GM12875 (cell line): ENCODE results near the gene GLIS1.

Source experiments
- H3K4me3 ChIP-seq: one replicate; pipeline ENCODE4 v1.5.1; 2011; ENCODE audit warnings: low read depth, low read length, control low read depth
- CTCF ChIP-seq: IDR thresholded peaks from 2 replicates; pipeline ENCODE4 v1.5.1; 2011; ENCODE audit warnings: low read depth, mild to moderate bottlenecking, control low read depth, inconsistent platforms, low read length, moderate library complexity, borderline replicate concordance; ENCODE audit not compliant: insufficient read depth

GLIS1 gene

DNA sequence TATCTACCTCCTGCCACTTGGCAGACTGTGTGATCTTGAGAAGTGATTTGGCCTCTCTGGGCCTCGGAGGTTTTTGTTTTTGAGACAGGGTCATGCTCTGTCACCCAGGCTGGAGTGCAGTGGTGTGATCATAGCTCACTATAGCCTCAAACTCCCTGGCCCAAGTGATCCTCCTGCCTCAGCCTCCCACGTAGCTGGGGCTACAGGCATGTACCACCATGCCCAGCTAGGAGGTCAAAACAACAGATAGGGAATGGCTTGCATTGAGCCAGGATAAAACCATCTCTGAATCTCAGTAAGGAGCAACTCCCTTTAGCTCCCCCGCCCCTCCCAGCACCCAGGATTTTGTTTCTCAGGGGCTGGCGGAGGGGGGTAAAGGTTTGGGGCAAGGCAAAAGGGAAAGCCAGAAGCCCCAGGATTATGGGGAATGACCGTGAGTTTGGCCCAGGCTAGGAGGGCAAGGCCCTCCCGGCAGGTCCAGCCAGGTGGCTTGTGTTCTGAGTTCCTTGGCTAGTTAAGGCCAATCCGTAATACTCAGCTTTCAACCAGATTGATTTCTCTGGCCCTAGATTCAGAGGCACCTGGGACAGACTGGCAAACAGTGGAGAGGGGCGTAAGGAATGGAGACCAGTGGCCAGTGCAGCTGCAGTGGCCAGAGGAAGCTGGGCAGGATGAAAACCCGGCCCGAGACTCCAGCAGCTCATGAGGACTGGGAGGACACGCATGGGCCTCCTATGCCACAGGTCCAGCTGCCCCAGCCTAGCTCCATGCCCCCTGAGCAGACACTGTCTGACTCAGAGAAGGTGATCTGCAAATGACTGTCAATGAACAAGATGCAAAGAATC, 149.7 kb downstream of the GLIS1 start:
- no peak for TF ChIP-seq CTCF
- H3K4me3 ChIP-seq, result no peak overlapping the region

DNA sequence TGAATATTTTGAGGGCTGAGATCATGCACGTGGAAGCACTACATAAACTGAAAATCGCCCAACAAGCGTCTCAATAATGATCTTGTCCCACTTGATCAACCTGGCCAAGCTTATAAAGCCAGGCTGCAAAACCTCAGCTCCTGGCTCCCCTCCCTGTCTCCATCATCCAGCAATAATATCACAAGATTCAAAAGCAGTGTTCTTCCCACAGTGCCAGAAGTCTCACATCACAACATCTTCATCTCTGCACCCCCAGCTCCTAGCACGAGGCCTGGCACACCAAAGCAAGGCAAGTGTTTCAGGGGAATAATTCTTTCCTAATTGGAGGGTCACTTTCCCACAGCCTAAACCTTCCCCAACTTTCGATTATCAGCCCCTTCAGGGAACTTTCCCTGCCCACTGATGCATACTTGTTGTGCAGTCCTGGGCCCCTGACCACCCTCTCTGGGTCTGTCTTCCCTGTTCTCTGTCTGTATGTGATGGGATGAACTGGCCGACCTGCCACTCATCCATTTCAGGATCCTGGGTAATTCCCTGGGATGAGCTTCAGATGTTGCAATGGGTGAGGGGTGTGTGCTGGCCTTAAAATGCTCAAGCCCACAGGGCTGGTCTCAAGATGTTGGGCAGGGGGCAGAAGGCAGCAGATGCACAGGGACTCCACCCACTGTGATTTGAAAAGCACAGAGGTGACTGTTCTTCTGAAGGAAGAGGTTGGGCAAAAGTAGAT, 150.7 kb downstream of the GLIS1 start:
- H3K4me3 ChIP-seq, result no peak overlapping the region
- TF ChIP-seq CTCF, result no peak

GRCh38 chr1:53587252-53587988, 151.5 kb downstream of the GLIS1 start:
- TF ChIP-seq CTCF, result no peak
- H3K4me3 ChIP-seq, result no peak overlapping the region

DNA sequence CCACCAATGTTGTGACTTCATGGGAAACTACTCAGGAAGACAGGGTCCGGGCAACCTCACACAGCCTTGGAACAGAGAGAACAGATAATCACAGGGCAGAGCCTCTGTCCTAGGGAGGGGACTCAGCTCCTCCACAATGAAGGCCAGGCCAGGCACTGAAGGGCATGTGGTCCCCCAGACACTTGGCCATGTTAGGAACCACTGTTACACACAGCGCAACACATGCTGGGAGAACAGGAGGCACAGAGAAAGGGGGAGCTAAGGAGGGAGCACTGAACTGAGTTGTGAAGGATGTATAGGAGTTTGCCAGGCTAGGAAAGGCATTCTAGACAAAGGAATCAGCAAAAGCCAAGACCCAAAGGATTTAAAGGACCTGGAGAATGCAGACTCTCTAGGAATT, 152.2 kb downstream of the GLIS1 start:
- TF ChIP-seq CTCF, result no peak
- H3K4me3 ChIP-seq, result no peak overlapping the region

DNA sequence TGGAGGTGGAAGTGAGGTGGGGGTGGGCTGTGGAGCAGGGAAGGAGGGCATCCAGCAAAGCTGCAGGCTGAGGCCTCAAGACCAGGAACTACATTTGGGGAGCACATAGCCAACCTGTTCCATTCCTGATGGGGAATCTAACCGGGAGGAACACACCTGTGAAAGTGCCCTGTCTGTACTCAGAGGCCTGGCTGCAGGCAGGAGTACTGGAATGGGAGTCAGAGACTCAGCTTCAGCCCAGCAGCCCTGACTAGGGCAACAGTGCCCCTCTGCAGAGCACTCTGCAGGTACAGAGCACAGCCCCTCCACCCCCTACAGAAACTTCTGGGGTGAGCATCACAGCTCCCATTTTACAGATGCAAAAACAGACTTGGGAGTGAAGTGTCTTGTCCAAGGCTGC, 153.4 kb downstream of the GLIS1 start:
- no peak overlapping the region for H3K4me3 ChIP-seq
- TF ChIP-seq CTCF, result no peak

DNA sequence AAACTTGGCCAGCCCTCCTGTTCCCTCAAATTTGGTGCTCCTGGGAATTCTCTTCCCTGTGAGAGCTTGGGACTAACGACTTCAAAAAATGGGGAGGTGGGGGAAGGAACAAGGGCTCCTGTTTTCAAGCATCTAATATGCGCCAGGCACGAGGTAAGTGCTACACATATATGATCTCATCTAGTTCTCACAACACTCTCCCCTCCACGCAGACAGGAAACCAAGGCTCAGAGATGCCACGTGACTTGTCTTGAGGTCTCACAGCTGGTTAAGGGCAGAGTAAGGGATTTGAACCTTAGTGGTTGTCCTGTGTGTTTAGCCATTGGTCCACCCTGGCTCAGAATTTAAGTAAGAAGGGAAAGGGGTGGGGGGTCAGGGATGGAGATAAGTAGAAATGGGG, 153.8 kb downstream of the GLIS1 start:
- no peak overlapping the region for H3K4me3 ChIP-seq
- no peak for TF ChIP-seq CTCF
